HepG2 (cell line): ENCODE results near the gene ADSS1.

Experiments
- NR2F2 ChIP-seq: IDR thresholded peaks from 2 replicates; pipeline ENCODE4 v1.6.1; 2012; ENCODE audit warnings: low read depth, inconsistent platforms, borderline replicate concordance
- POLR2A ChIP-seq, 2 experiments: IDR thresholded peaks; 2 replicates each; pipeline ENCODE4 v1.6.1; 2011; ENCODE audit warnings: low read depth in 2 of 2, low read length in 2 of 2, mild to moderate bottlenecking in 1 of 2, moderate library complexity in 1 of 2; ENCODE audit not compliant: insufficient read depth in 1 of 2
- RBAK ChIP-seq: sonication (generic); formaldehyde crosslinking; IDR thresholded peaks from 2 replicates; pipeline ENCODE4 v1.5.1; 2020; ENCODE audit warnings: mild to moderate bottlenecking, missing genetic modification reagents
- RFX5 ChIP-seq: IDR thresholded peaks from 2 replicates; pipeline ENCODE4 v1.6.1; 2011; ENCODE audit warnings: low read depth, low read length, improper control_type of control experiment
- ZNF225 ChIP-seq: sonication (generic); formaldehyde crosslinking; IDR thresholded peaks from 2 replicates; pipeline ENCODE4 v1.4.0; 2020; ENCODE audit warnings: mild to moderate bottlenecking, missing genetic modification reagents
- TF ChIP-seq, protein P1 (sequence below): sonication (generic); formaldehyde crosslinking; IDR thresholded peaks from 2 replicates; pipeline ENCODE4 v1.5.0; 2020; ENCODE audit warnings: mild to moderate bottlenecking, missing genetic modification reagents, moderate library complexity
- TF ChIP-seq, protein P2 (sequence below): sonication (generic); formaldehyde crosslinking; IDR thresholded peaks from 2 replicates; pipeline ENCODE4 v1.4.0; 2020; ENCODE audit warnings: missing genetic modification reagents

DNA sequence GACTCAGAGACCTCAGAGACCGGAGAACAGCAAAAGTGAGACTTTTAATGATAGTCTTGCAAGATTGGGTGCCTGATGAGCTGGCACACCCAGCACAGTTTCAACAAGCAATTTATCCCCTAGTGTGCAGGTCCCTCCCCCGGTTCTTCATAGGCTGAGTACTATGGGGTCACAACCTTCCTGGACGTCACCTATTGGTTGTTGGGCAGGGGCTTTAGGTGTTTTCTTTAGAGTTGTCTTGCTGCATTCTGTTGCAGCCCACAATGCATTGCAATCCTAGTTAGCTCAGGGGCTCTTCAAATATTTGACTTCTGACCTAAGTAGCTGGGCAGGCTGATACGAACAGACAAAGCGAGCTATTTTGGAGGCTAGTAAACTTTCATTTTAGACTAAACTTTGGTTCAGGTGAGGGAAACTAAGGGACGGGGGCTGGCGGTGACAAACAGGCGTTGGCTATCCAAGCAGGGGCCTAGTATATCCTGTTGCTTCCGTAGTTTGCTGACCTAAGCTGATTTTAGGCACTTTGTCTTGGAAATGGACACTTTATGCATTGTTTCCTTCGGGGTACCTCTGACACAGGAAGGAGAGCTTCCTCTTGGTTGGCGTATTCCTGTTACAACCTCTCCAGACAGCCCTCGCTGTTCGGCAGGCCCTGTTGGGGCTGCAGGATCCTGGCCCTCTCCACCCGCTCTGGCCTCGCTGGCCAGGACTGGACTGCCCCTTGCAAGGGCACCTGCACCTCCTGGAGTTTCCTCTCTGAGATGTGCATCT lies 43.0 kb downstream of the ADSS1 start:
- TF ChIP-seq, protein P1, sequence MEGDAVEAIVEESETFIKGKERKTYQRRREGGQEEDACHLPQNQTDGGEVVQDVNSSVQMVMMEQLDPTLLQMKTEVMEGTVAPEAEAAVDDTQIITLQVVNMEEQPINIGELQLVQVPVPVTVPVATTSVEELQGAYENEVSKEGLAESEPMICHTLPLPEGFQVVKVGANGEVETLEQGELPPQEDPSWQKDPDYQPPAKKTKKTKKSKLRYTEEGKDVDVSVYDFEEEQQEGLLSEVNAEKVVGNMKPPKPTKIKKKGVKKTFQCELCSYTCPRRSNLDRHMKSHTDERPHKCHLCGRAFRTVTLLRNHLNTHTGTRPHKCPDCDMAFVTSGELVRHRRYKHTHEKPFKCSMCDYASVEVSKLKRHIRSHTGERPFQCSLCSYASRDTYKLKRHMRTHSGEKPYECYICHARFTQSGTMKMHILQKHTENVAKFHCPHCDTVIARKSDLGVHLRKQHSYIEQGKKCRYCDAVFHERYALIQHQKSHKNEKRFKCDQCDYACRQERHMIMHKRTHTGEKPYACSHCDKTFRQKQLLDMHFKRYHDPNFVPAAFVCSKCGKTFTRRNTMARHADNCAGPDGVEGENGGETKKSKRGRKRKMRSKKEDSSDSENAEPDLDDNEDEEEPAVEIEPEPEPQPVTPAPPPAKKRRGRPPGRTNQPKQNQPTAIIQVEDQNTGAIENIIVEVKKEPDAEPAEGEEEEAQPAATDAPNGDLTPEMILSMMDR (CRISPR knock-in tag): no peak
- TF ChIP-seq POLR2A (IDR thresholded peaks at IDR 0.05; ENCODE audit: insufficient read depth in 1 of 2, low read depth in 2 of 2, low read length in 2 of 2) (peak; percentile 92 to 97), NR2F2 (peak; percentile 38), RFX5 (peak; percentile 30; the same call in 1 of the 2 replicates), RBAK (CRISPR knock-in tag) (no peak), ZNF225 (CRISPR knock-in tag) (no peak)
- TF ChIP-seq, protein P2, sequence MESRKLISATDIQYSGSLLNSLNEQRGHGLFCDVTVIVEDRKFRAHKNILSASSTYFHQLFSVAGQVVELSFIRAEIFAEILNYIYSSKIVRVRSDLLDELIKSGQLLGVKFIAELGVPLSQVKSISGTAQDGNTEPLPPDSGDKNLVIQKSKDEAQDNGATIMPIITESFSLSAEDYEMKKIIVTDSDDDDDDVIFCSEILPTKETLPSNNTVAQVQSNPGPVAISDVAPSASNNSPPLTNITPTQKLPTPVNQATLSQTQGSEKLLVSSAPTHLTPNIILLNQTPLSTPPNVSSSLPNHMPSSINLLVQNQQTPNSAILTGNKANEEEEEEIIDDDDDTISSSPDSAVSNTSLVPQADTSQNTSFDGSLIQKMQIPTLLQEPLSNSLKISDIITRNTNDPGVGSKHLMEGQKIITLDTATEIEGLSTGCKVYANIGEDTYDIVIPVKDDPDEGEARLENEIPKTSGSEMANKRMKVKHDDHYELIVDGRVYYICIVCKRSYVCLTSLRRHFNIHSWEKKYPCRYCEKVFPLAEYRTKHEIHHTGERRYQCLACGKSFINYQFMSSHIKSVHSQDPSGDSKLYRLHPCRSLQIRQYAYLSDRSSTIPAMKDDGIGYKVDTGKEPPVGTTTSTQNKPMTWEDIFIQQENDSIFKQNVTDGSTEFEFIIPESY (CRISPR knock-in tag): no peak
